ENCODE data around the gene NLRP1. TPM values are rescaled to one million over a fixed set of nuclear protein-coding genes. Genes with fewer than 3 reads are reported as not detected.

Gene NLRP1
- total RNA-seq, 2 donors from 2014 or later, result 190 to 200 TPM

- H3K9me3 ChIP-seq (ENCODE audit: control insufficient read depth, low read length, poor library complexity, severe bottlenecking), result no peaks in the 10 kb centered on the region
- ATAC-seq (no peak), DNase-seq (no peak)
- H3K27me3 Mint-ChIP-seq, result no peaks in the 10 kb centered on the region
- H3K4me1 Mint-ChIP-seq, result peaks cover 8% of the 10 kb centered on the region
- peaks cover 10% of the 10 kb centered on the region for H3K36me3 Mint-ChIP-seq (ENCODE audit: low read depth)
- no peak overlapping the region for H3K4me3 Mint-ChIP-seq
- H3K27ac Mint-ChIP-seq, result peak overlapping the region; percentile 84
Measured at GRCh38 chr17:5536866-5537650, 47.3 kb downstream of the NLRP1 start.

- Mint-ChIP-seq H3K27me3 (no peaks in the 10 kb centered on the region), H3K4me3 (no peak overlapping the region), H3K36me3 (ENCODE audit: low read depth) (peaks cover 10% of the 10 kb centered on the region), H3K27ac (peak overlapping the region; percentile 80), H3K4me1 (peaks cover 8% of the 10 kb centered on the region)
- no peaks in the 10 kb centered on the region for H3K9me3 ChIP-seq (ENCODE audit: control insufficient read depth, low read length, poor library complexity, severe bottlenecking)
- DNase-seq (no peak), ATAC-seq (no peak)
Measured at GRCh38 chr17:5535436-5535835, 48.9 kb downstream of the NLRP1 start.

- Mint-ChIP-seq H3K4me3 (no peak overlapping the region), H3K4me1 (peaks cover 7% of the 10 kb centered on the region), H3K27ac (peak overlapping the region; percentile 80), H3K36me3 (ENCODE audit: low read depth) (peaks cover 12% of the 10 kb centered on the region), H3K27me3 (no peaks in the 10 kb centered on the region)
- no peak for ATAC-seq
- no peak for DNase-seq
- no peaks in the 10 kb centered on the region for H3K9me3 ChIP-seq (ENCODE audit: control insufficient read depth, low read length, poor library complexity, severe bottlenecking)
Measured at GRCh38 chr17:5533486-5534315, 50.6 kb downstream of the NLRP1 start.

- no peak overlapping the region for H3K4me3 Mint-ChIP-seq
- H3K9me3 ChIP-seq (ENCODE audit: control insufficient read depth, low read length, poor library complexity, severe bottlenecking), result no peaks in the 10 kb centered on the region
- H3K27me3 Mint-ChIP-seq, result no peaks in the 10 kb centered on the region
- no peak for ATAC-seq
- peaks cover 5% of the 10 kb centered on the region for H3K4me1 Mint-ChIP-seq
- DNase-seq, result no peak
- H3K27ac Mint-ChIP-seq, result no peak overlapping the region
- peaks cover 9% of the 10 kb centered on the region for H3K36me3 Mint-ChIP-seq (ENCODE audit: low read depth)
Measured at GRCh38 chr17:5532581-5532980, 51.7 kb downstream of the NLRP1 start.

GRCh38 chr17:5531085-5531418 lies 53.3 kb downstream of the NLRP1 start:
- no peaks in the 10 kb centered on the region for H3K9me3 ChIP-seq (ENCODE audit: control insufficient read depth, low read length, poor library complexity, severe bottlenecking)
- DNase-seq, result no peak
- peaks cover 8% of the 10 kb centered on the region for H3K4me1 Mint-ChIP-seq
- no peaks in the 10 kb centered on the region for H3K27me3 Mint-ChIP-seq
- ATAC-seq, result no peak
- H3K4me3 Mint-ChIP-seq, result no peak overlapping the region
- H3K27ac Mint-ChIP-seq, result peak overlapping the region; percentile 21
- H3K36me3 Mint-ChIP-seq (ENCODE audit: low read depth), result peaks cover 9% of the 10 kb centered on the region

- Mint-ChIP-seq H3K36me3 (ENCODE audit: low read depth) (peaks cover 9% of the 10 kb centered on the region), H3K27me3 (no peaks in the 10 kb centered on the region), H3K4me3 (no peak overlapping the region), H3K4me1 (peaks cover 8% of the 10 kb centered on the region), H3K27ac (peak overlapping the region; percentile 21)
- DNase-seq (no peak), ATAC-seq (no peak)
- H3K9me3 ChIP-seq (ENCODE audit: control insufficient read depth, low read length, poor library complexity, severe bottlenecking), result no peaks in the 10 kb centered on the region
Measured at GRCh38 chr17:5530265-5531084, 53.8 kb downstream of the NLRP1 start.

GRCh38 chr17:5527601-5528250 lies 56.6 kb downstream of the NLRP1 start:
- peaks cover 10% of the 10 kb centered on the region for H3K36me3 Mint-ChIP-seq (ENCODE audit: low read depth)

GRCh38 chr17:5526821-5527598 lies 57.3 kb downstream of the NLRP1 start:
- Mint-ChIP-seq H3K27ac (peak overlapping the region; percentile 21), H3K4me1 (peaks cover 9% of the 10 kb centered on the region), H3K4me3 (no peak overlapping the region), H3K36me3 (ENCODE audit: low read depth) (peaks cover 9% of the 10 kb centered on the region), H3K27me3 (no peaks in the 10 kb centered on the region)
- no peak for ATAC-seq
- no peaks in the 10 kb centered on the region for H3K9me3 ChIP-seq (ENCODE audit: control insufficient read depth, low read length, poor library complexity, severe bottlenecking)
- no peak for DNase-seq

More at GRCh38 chr17:5527601-5528250, 56.6 kb downstream of the NLRP1 start:
- peak overlapping the region; percentile 41 for H3K27ac Mint-ChIP-seq
- peaks cover 8% of the 10 kb centered on the region for H3K4me1 Mint-ChIP-seq
- no peak overlapping the region for H3K4me3 Mint-ChIP-seq
- no peaks in the 10 kb centered on the region for H3K27me3 Mint-ChIP-seq
- H3K9me3 ChIP-seq (ENCODE audit: control insufficient read depth, low read length, poor library complexity, severe bottlenecking), result no peaks in the 10 kb centered on the region
- no peak for ATAC-seq
- no peak for DNase-seq

- Mint-ChIP-seq H3K4me1 (peaks cover 7% of the 10 kb centered on the region), H3K36me3 (ENCODE audit: low read depth) (peaks cover 11% of the 10 kb centered on the region), H3K27me3 (no peaks in the 10 kb centered on the region), H3K27ac (peak overlapping the region; percentile 72), H3K4me3 (no peak overlapping the region)
- DNase-seq, result no peak
- no peaks in the 10 kb centered on the region for H3K9me3 ChIP-seq (ENCODE audit: control insufficient read depth, low read length, poor library complexity, severe bottlenecking)
- no peak for ATAC-seq
Measured at GRCh38 chr17:5523249-5523648, 61.1 kb downstream of the NLRP1 start.

GRCh38 chr17:5522476-5522875 lies 61.8 kb downstream of the NLRP1 start:
- peaks cover 12% of the 10 kb centered on the region for H3K4me1 Mint-ChIP-seq
- peak overlapping the region; percentile 72 for H3K27ac Mint-ChIP-seq
- no peaks in the 10 kb centered on the region for H3K27me3 Mint-ChIP-seq
- H3K4me3 Mint-ChIP-seq, result peak overlapping the region; percentile 57
- DNase-seq, result no peak
- no peak for ATAC-seq
- peaks cover 17% of the 10 kb centered on the region for H3K36me3 Mint-ChIP-seq (ENCODE audit: low read depth)
- no peaks in the 10 kb centered on the region for H3K9me3 ChIP-seq (ENCODE audit: control insufficient read depth, low read length, poor library complexity, severe bottlenecking)

GRCh38 chr17:5516060-5516792 lies 68.1 kb downstream of the NLRP1 start:
- H3K9me3 ChIP-seq (ENCODE audit: control insufficient read depth, low read length, poor library complexity, severe bottlenecking), result no peaks in the 10 kb centered on the region
- DNase-seq, result no peak
- ATAC-seq, result no peak
- Mint-ChIP-seq H3K4me3 (peak overlapping the region; percentile 57), H3K4me1 (peaks cover 30% of the 10 kb centered on the region), H3K36me3 (ENCODE audit: low read depth) (peaks cover 24% of the 10 kb centered on the region), H3K27ac (peak overlapping the region; percentile 39), H3K27me3 (no peaks in the 10 kb centered on the region)

Measured in T-helper 17 cell (primary cell).